Hepatocyte (in vitro differentiated cells): Measurements from ENCODE around the gene MADD. TPM values are rescaled to one million over a fixed set of nuclear protein-coding genes. Genes with fewer than 3 reads are reported as not detected.

Experiments used
- DNase-seq: peaks from one replicate; pipeline ENCODE4 v3.0.0-alpha.2; 2016; ENCODE audit warnings: low spot score
- H2AFZ ChIP-seq: fragments of 200-600 bp; sonication (generic); 2 replicates; pipeline ENCODE4 v1.6.0; 2016; ENCODE audit warnings: antibody characterized with exemption, mild to moderate bottlenecking
- H3K27ac ChIP-seq: fragments of 200-600 bp; sonication (generic); 2 replicates; pipeline ENCODE4 v1.5.1; 2016; ENCODE audit warnings: mild to moderate bottlenecking
- H3K27me3 ChIP-seq: fragments of 200-600 bp; sonication (generic); 2 replicates; pipeline ENCODE4 v1.6.1; 2016
- H3K36me3 ChIP-seq: fragments of 200-600 bp; sonication (generic); replicated peaks from 2 replicates; pipeline ENCODE4 v1.5.1; 2016; ENCODE audit warnings: low read depth; ENCODE audit not compliant: insufficient read depth
- H3K4me1 ChIP-seq: fragments of 200-600 bp; sonication (generic); 2 replicates; pipeline ENCODE4 v1.5.1; 2016; ENCODE audit warnings: mild to moderate bottlenecking, moderate library complexity; ENCODE audit not compliant: insufficient read depth
- H3K4me2 ChIP-seq: fragments of 200-600 bp; sonication (generic); 2 replicates; pipeline ENCODE4 v1.6.0; 2016
- H3K4me3 ChIP-seq: fragments of 200-600 bp; sonication (generic); 2 replicates; pipeline ENCODE4 v1.5.1; 2016; ENCODE audit warnings: mild to moderate bottlenecking
- H3K79me2 ChIP-seq: fragments of 200-600 bp; sonication (generic); 2 replicates; pipeline ENCODE4 v1.6.0; 2017; ENCODE audit warnings: mild to moderate bottlenecking
- H3K9me2 ChIP-seq: fragments of 200-600 bp; sonication (generic); replicated peaks from 2 replicates; pipeline ENCODE4 v1.6.0; 2017; ENCODE audit warnings: mild to moderate bottlenecking; ENCODE audit not compliant: insufficient read depth
- H3K9me3 ChIP-seq: fragments of 200-600 bp; sonication (generic); 2 replicates; pipeline ENCODE4 v1.5.1; 2016; ENCODE audit warnings: low read depth, mild to moderate bottlenecking
- H4K20me1 ChIP-seq: fragments of 200-600 bp; sonication (generic); 2 replicates; pipeline ENCODE4 v1.6.0; 2016; ENCODE audit warnings: mild to moderate bottlenecking; ENCODE audit not compliant: insufficient read depth, poor library complexity, severe bottlenecking
- CTCF ChIP-seq: fragments of 200-600 bp; sonication (generic); IDR thresholded peaks from 2 replicates; pipeline ENCODE4 v1.5.1; 2016; ENCODE audit warnings: antibody characterized with exemption, mild to moderate bottlenecking; ENCODE audit not compliant: poor library complexity
- EZH2 ChIP-seq: fragments of 200-600 bp; sonication (generic); IDR thresholded peaks from 2 replicates; pipeline ENCODE4 v1.6.1; 2016; ENCODE audit warnings: antibody characterized with exemption, mild to moderate bottlenecking, borderline replicate concordance
- EZH2phosphoT487 ChIP-seq: fragments of 200-600 bp; sonication (generic); IDR thresholded peaks from one replicate; pipeline ENCODE4 v1.6.1; 2018; ENCODE audit warnings: antibody characterized with exemption, mild to moderate bottlenecking, low read depth, moderate library complexity; ENCODE audit not compliant: unreplicated experiment, severe bottlenecking
- WGBS: methylation state at CpG from one replicate; pipeline ENCODE4 v1.1.6; 2016; ENCODE audit warnings: low lambda C conversion rate; ENCODE audit errors: missing lambda C conversion rate; 5-methylcytosine and 5-hydroxymethylcytosine counted together
- polyA plus RNA-seq: library from polyadenylated mRNA; unstranded; fragments of >200 nt; fragmentation: Nextera tagmentation; extraction: Ambion mirVana; gene quantifications from 2 replicates; pipeline ENCODE4 v1.2.1, GENCODE V29; 2016
- total RNA-seq: library from RNA; depleted of rRNA; stranded (reverse); fragments of >200 nt; gene quantifications from 2 replicates; pipeline ENCODE4 v1.2.3, GENCODE V29; 2014

Gene MADD
- total and polyA plus RNA-seq, 2 experiments from 2014 or later, result 17.6 to 19.1 TPM

GRCh38 chr11:47329431-47329986, 59.6 kb downstream of the MADD start:
- WGBS, result 96% methylated on average over 12 of the region's 12 CpGs
- Histone ChIP-seq H3K9me3 (no peaks in the 10 kb centered on the region), H4K20me1 (no peaks in the 10 kb centered on the region), H3K36me3 (no peaks in the 10 kb centered on the region), H3K27ac (no peak overlapping the region), H3K4me1 (no peaks in the 10 kb centered on the region), H3K4me2 (no peak overlapping the region), H3K9me2 (no peaks in the 10 kb centered on the region), H2AFZ (no peak overlapping the region), H3K27me3 (no peaks in the 10 kb centered on the region), H3K4me3 (no peak overlapping the region), H3K79me2 (no peaks in the 10 kb centered on the region)
- TF ChIP-seq CTCF (no peak), EZH2phosphoT487 (no peak), EZH2 (no peak)
- DNase-seq, result no peak

- Histone ChIP-seq H3K4me2 (no peak overlapping the region), H3K9me3 (no peaks in the 10 kb centered on the region), H3K27me3 (no peaks in the 10 kb centered on the region), H4K20me1 (no peaks in the 10 kb centered on the region), H3K4me3 (no peak overlapping the region), H3K4me1 (no peaks in the 10 kb centered on the region), H2AFZ (no peak overlapping the region), H3K79me2 (no peaks in the 10 kb centered on the region), H3K9me2 (no peaks in the 10 kb centered on the region), H3K27ac (peak overlapping the region; percentile 3), H3K36me3 (no peaks in the 10 kb centered on the region)
- DNase-seq, result no peak
- TF ChIP-seq EZH2, result no peak
- no peak for TF ChIP-seq CTCF
- no peak for TF ChIP-seq EZH2phosphoT487
- WGBS, result 75% methylated on average over 15 of the region's 16 CpGs
Observed at GRCh38 chr11:47329987-47330931, 60.3 kb downstream of the MADD start.

GRCh38 chr11:47331454-47332302, 61.7 kb downstream of the MADD start:
- H3K9me2 ChIP-seq, result no peaks in the 10 kb centered on the region
- whole genome bisulfite sequencing, result 77% methylated on average over 20 of the region's 21 CpGs
- no peak for DNase-seq
- H3K36me3 ChIP-seq, result no peaks in the 10 kb centered on the region
- no peaks in the 10 kb centered on the region for H4K20me1 ChIP-seq
- no peak overlapping the region for H3K4me3 ChIP-seq
- no peaks in the 10 kb centered on the region for H3K27me3 ChIP-seq
- peak overlapping the region; percentile 51 for H3K27ac ChIP-seq
- H2AFZ ChIP-seq, result no peak overlapping the region
- no peaks in the 10 kb centered on the region for H3K4me1 ChIP-seq
- no peak overlapping the region for H3K4me2 ChIP-seq
- TF ChIP-seq CTCF (no peak), EZH2phosphoT487 (no peak), EZH2 (no peak)
- no peaks in the 10 kb centered on the region for H3K9me3 ChIP-seq
- no peaks in the 10 kb centered on the region for H3K79me2 ChIP-seq
